Osteocyte (in vitro differentiated cells): ENCODE results near the gene OSBPL3. TPM values are rescaled to one million over a fixed set of nuclear protein-coding genes. Genes with fewer than 3 reads are reported as not detected.

Experiments used
- DNase-seq: peaks from one replicate; pipeline ENCODE4 v3.0.0; 2021; ENCODE audit warnings: mixed read lengths; ENCODE audit not compliant: unreplicated experiment; ENCODE audit errors: extremely low spot score
- H3K27ac Mint-ChIP-seq: one replicate; pipeline ENCODE4 v1.8.0; 2021; ENCODE audit warnings: mild to moderate bottlenecking, mixed read lengths; ENCODE audit not compliant: unreplicated experiment
- H3K27me3 Mint-ChIP-seq: one replicate; pipeline ENCODE4 v1.8.0; 2021; ENCODE audit warnings: mixed read lengths; ENCODE audit not compliant: unreplicated experiment
- H3K36me3 Mint-ChIP-seq: one replicate; pipeline ENCODE4 v1.8.0; 2021; ENCODE audit warnings: mixed read lengths; ENCODE audit not compliant: unreplicated experiment
- H3K4me1 Mint-ChIP-seq: one replicate; pipeline ENCODE4 v1.8.0; 2021; ENCODE audit warnings: mixed read lengths; ENCODE audit not compliant: unreplicated experiment
- H3K4me3 Mint-ChIP-seq: one replicate; pipeline ENCODE4 v1.8.0; 2021; ENCODE audit warnings: mild to moderate bottlenecking, moderate library complexity, mixed read lengths; ENCODE audit not compliant: unreplicated experiment
- H3K9me3 Mint-ChIP-seq: one replicate; pipeline ENCODE4 v1.8.0; 2021; ENCODE audit warnings: mixed read lengths; ENCODE audit not compliant: unreplicated experiment
- total RNA-seq: library from RNA; stranded (reverse); gene quantifications from 2 replicates; pipeline ENCODE4 v1.2.1, GENCODE V29; 2021
- TF ChIP-seq, protein P1 (sequence below): fragments of 200-600 bp; sonication (generic); IDR thresholded peaks from 2 replicates; pipeline ENCODE4 v1.5.0; 2021; ENCODE audit warnings: antibody characterized with exemption, mild to moderate bottlenecking, moderate library complexity

The OSBPL3 gene
- total RNA-seq, 1 donor from 2014 or later, result 8.0 TPM

DNA sequence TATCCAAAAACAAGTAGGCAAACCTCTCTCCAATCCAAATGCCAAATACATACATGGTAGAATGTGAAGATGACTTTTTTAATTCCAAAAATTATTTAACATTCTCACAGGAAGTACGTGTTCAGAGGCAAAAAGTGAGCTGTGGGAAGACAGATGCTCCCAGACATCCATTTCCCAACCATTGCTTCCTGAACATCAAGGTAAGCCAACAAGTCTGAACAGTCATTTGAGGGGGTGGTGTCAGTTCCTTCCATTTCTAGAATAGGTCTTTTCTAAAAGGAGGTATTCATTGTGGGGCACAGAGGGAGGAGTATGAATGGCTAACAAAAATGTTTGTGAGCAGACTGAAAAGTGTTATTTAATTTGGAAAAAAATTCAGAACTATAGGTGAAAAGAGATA lies 49.1 kb downstream of the OSBPL3 start:
- TF ChIP-seq, protein P1, sequence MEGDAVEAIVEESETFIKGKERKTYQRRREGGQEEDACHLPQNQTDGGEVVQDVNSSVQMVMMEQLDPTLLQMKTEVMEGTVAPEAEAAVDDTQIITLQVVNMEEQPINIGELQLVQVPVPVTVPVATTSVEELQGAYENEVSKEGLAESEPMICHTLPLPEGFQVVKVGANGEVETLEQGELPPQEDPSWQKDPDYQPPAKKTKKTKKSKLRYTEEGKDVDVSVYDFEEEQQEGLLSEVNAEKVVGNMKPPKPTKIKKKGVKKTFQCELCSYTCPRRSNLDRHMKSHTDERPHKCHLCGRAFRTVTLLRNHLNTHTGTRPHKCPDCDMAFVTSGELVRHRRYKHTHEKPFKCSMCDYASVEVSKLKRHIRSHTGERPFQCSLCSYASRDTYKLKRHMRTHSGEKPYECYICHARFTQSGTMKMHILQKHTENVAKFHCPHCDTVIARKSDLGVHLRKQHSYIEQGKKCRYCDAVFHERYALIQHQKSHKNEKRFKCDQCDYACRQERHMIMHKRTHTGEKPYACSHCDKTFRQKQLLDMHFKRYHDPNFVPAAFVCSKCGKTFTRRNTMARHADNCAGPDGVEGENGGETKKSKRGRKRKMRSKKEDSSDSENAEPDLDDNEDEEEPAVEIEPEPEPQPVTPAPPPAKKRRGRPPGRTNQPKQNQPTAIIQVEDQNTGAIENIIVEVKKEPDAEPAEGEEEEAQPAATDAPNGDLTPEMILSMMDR, result no peak
- no peak overlapping the region for H3K27ac Mint-ChIP-seq
- peaks cover 12% of the 10 kb centered on the region for H3K4me1 Mint-ChIP-seq
- no peaks in the 10 kb centered on the region for H3K27me3 Mint-ChIP-seq
- DNase-seq, result no peak
- no peaks in the 10 kb centered on the region for H3K36me3 Mint-ChIP-seq
- no peaks in the 10 kb centered on the region for H3K9me3 Mint-ChIP-seq
- H3K4me3 Mint-ChIP-seq, result no peak overlapping the region

DNA sequence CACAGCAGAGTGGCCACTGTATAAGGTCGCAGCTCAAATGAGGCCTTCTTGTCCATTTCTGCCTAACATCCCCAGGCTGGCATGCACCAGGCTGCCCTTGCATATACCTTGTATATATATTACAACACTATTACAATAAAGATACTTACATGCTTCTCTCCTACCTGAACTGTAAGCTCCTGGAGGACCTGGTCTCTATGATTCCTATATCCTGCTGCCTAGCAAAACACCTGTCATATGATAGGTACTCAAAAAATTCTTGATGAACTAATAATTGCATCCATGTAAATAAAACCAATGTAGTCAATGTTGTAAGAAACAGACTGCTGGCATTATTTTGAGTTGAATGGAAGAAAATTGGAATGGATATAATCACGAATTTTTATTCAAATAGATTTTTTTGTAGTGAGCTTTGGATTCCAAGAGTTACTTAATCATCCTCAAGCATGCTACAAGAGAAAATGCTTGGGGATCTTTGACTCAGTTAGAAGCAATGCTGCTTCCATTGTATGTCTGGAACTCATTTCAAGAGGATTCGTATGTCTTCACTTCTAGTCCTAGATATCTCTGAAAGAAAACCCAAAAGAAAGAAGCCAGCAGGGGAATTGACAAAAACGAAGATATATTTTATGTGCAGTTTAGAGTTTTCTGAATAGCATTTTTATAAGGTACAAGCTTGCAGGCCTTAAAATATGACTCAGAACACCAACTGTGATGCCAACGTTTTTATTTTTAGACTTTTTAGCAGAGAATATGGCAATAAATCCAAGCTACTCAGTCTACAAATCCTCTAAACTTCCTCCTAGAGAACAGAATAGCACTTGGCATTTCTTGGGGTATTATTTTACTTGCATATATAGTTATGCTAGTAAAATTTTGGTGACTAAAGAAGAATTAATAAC lies 53.1 kb downstream of the OSBPL3 start:
- no peaks in the 10 kb centered on the region for H3K36me3 Mint-ChIP-seq
- H3K27me3 Mint-ChIP-seq, result no peaks in the 10 kb centered on the region
- H3K4me1 Mint-ChIP-seq, result peaks cover 19% of the 10 kb centered on the region
- peak overlapping the region; percentile 17 for H3K27ac Mint-ChIP-seq
- H3K9me3 Mint-ChIP-seq, result no peaks in the 10 kb centered on the region
- DNase-seq, result no peak
- H3K4me3 Mint-ChIP-seq, result no peak overlapping the region
- TF ChIP-seq, protein P1, result no peak

DNA sequence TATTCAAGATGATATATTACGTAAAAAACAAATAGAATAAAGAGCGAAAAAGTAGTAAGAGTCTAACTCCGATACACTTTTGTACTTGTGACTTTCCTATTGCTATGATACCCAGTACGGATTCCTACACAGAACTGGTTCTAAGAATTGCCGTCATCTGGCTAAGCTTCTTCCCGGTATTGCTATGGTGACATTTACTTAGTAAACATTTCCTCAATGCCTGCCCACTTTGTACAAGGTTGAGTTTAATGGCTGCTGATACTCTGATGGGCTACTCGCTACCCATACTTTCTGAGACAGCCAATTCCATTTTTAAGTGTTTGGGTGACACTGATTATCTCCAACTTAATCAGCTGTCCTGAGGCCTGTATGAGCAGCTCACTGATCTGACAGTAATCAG lies 55.6 kb downstream of the OSBPL3 start:
- Mint-ChIP-seq H3K27me3 (no peaks in the 10 kb centered on the region), H3K9me3 (no peaks in the 10 kb centered on the region), H3K4me3 (no peak overlapping the region), H3K4me1 (peaks cover 23% of the 10 kb centered on the region), H3K36me3 (no peaks in the 10 kb centered on the region), H3K27ac (no peak overlapping the region)
- TF ChIP-seq, protein P1, result no peak
- no peak for DNase-seq

DNA sequence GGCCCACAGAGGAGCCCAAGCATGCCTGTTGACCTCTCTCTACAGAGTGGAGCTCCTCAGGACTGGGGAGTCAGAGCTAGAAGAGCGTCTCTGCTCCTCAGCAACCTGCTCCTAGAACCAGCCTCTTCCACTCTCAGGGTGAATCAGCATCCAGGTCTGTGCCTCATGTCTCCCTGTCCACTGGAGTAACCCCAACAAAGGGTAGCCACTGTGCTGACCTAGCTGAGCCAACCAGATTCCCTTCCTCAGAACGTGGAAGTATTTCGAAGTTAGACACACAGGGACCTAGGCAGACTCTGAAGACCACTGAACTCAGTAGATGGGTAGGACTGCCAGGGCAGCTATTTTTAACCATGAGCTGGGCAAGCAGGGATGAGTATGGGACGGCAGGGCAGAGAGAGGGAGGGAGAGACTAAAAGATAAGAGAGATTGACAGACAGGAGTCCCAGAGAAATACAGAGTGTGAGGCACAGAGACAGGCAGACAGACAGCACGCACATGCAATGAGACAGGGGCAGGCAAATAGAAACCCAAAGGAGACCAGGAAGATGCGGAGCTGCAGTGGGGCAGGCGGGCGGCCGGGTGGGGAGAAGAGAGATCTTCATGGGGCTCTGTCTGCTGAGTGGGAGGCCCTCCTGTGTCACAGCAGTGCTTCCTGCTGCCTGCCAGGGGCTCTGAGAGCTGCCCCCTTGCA lies 56.7 kb downstream of the OSBPL3 start:
- Mint-ChIP-seq H3K27me3 (no peaks in the 10 kb centered on the region), H3K27ac (no peak overlapping the region), H3K4me3 (no peak overlapping the region), H3K9me3 (no peaks in the 10 kb centered on the region), H3K36me3 (no peaks in the 10 kb centered on the region), H3K4me1 (peaks cover 23% of the 10 kb centered on the region)
- TF ChIP-seq, protein P1, result no peak
- DNase-seq, result no peak
